Adrenal gland (tissue), 12 donors: ENCODE measurements around the gene MRPL54. TPM values are rescaled to one million over a fixed set of nuclear protein-coding genes. Genes with fewer than 3 reads are reported as not detected.

Experiments
- DNase-seq, 7 donors: peaks; one replicate each; pipeline ENCODE4 v3.0.0-alpha.2; 2019 to 2020
- H3K27ac ChIP-seq, 5 donors: fragments of 200-600 bp; sonication (generic) in 4 of 5; 1 replicate in 3 of 5; 2 replicates in 2 of 5; pipeline versions ENCODE4 v1.5.1 to v1.8.0; 2016 to 2020; ENCODE audit warnings: mild to moderate bottlenecking in 1 of 5
- H3K27me3 ChIP-seq: fragments of 200-600 bp; 2 replicates; pipeline ENCODE4 v1.8.0; 2021
- H3K36me3 ChIP-seq, 2 donors: fragments of 200-600 bp; replicated peaks in 1 of 2; 1 replicate in 1 of 2; 2 replicates in 1 of 2; pipeline versions ENCODE4 v1.5.1 to v1.8.0; 2018 to 2022
- H3K4me1 ChIP-seq, 2 donors: fragments of 200-600 bp; replicated peaks in 1 of 2; 1 replicate in 1 of 2; 2 replicates in 1 of 2; pipeline versions ENCODE4 v1.5.1 to v1.8.0; 2018 to 2021
- H3K4me3 ChIP-seq, 4 donors: fragments of 200-600 bp; sonication (generic) in 3 of 4; one replicate each; pipeline ENCODE4 v1.5.1; 2016 to 2018
- H3K9me3 ChIP-seq, 3 donors: fragments of 200-600 bp; sonication (generic) in 1 of 3; replicated peaks in 1 of 3; 1 replicate in 2 of 3; 2 replicates in 1 of 3; pipeline versions ENCODE4 v1.5.1 to v1.8.0; 2016 to 2021
- CTCF ChIP-seq, 6 experiments: fragments of 450-650 bp in 4 of 6; fragments of 200-600 bp in 2 of 6; sonication (generic) in 1 of 6; IDR thresholded peaks; 1 replicate in 5 of 6; 2 replicates in 1 of 6; pipeline versions ENCODE4 v1.5.1 to v1.8.0; 2016 to 2021; ENCODE audit warnings: antibody characterized with exemption in 6 of 6, mild to moderate bottlenecking in 2 of 6, moderate library complexity in 1 of 6
- POLR2A ChIP-seq, 2 donors: fragments of 450-650 bp; IDR thresholded peaks; one replicate each; pipeline ENCODE4 v1.6.1; 2017; ENCODE audit warnings: antibody characterized with exemption in 2 of 2, mild to moderate bottlenecking in 2 of 2, moderate library complexity in 1 of 2
- WGBS, 4 donors: extraction: QIAGEN DNeasy Blood & Tissue Kit in 2 of 4; methylation state at CpG; one replicate each; pipeline versions ENCODE4 v1.1.5 to v1.1.7; 2013 to 2017; 5-methylcytosine and 5-hydroxymethylcytosine counted together
- intact Hi-C, 2 donors: fragments of 100-400 bp; cut with DNase I; formaldehyde crosslinking; loops; one replicate each; pipeline versions ENCODE4 v1.14.1 to v1.15.0; 2022 to 2023
- polyA plus RNA-seq, 3 donors: library from polyadenylated mRNA; stranded (reverse); fragments of 200-250 nt in 2 of 3; fragments of 350-450 nt in 1 of 3; fragmentation: Illumina TruSeq in 1 of 3; extraction: RNeasy Lipid Tissue Mini Kit (QIAGEN cat#74804) in 1 of 3; gene quantifications; one replicate each; pipeline ENCODE4 v1.2.3, GENCODE V29; 2013 to 2014
- total RNA-seq, 9 donors: library from RNA; depleted of rRNA in 4 of 9; stranded (reverse); fragments of >200 nt in 4 of 9; fragments of 120-200 nt in 1 of 9; fragmentation: NEBNext Ultra II Directional in 1 of 9; extraction: Animal tissue kit (Norgen Biotek cat#: 25700) in 1 of 9; gene quantifications; one replicate each; pipeline versions ENCODE4 v1.1.0 to v1.2.4, GENCODE V29; 2013 to 2023
- donor health status: healthy with polysubstance abuse.
- donor health status: Bipolar disorder and iron deficiency.
- donor health status: DM: yes; HTN: yes; CAD: no.
- donor health status: DM: no; HTN: no; CAD: no.
- donor health status: DM: no; HTN: no; CAD: no.
- donor health status: DM: yes; HTN: yes; CAD: no.

Gene MRPL54
- total and polyA plus RNA-seq, 12 donors: 60.2 to 229 (median 107) TPM

- intact Hi-C loops: no loop called here
- WGBS, 4 donors: 4 to 100% (median 24%) methylated on average over 1 to 101 of the region's 101 CpGs
- peaks cover 0 to 12% (median 0%) of the 10 kb centered on the region in 3 donors for H3K9me3 ChIP-seq
- DNase-seq: no peak
- no peaks in the 10 kb centered on the region for H3K4me1 ChIP-seq
- TF ChIP-seq CTCF (IDR thresholded peaks at IDR 0.05): no peak
- no peak for TF ChIP-seq POLR2A (IDR thresholded peaks at IDR 0.05)
- H3K27me3 ChIP-seq: peaks cover 15% of the 10 kb centered on the region
- no peak within 1 kb of the TSS for H3K27ac ChIP-seq
- peak within 1 kb of the TSS in 1 of 4 donors; percentile 32 for H3K4me3 ChIP-seq
- H3K36me3 ChIP-seq: no peaks in the 10 kb centered on the region
Measured at GRCh38 chr19:3785938-3786824, 23.7 kb downstream of the MRPL54 start, which contains the start of gene MATK. Gene MATK (minus strand): TSS chr19:3786381. CDS start chr19:3785135, 1,246 bp downstream.

- intact Hi-C loops: no loop called here
- TF ChIP-seq CTCF (IDR thresholded peaks at IDR 0.05) (no peak), POLR2A (IDR thresholded peaks at IDR 0.05) (no peak)
- 46 to 52% (median 49%) methylated on average over 10 to 16 of the region's 16 CpGs for WGBS, 4 donors
- Histone ChIP-seq H3K4me3 (no peak overlapping the region), H3K9me3 (no peaks in the 10 kb centered on the region), H3K4me1 (no peaks in the 10 kb centered on the region), H3K36me3 (no peaks in the 10 kb centered on the region), H3K27ac (no peak overlapping the region), H3K27me3 (peaks cover 10% of the 10 kb centered on the region)
- no peak for DNase-seq
Measured at GRCh38 chr19:3788996-3789778, 26.7 kb downstream of the MRPL54 start.

- intact Hi-C loops: no loop called here
- Histone ChIP-seq H3K4me1 (no peaks in the 10 kb centered on the region), H3K4me3 (no peak overlapping the region), H3K9me3 (no peaks in the 10 kb centered on the region), H3K27ac (no peak overlapping the region), H3K27me3 (peaks cover 8% of the 10 kb centered on the region), H3K36me3 (no peaks in the 10 kb centered on the region)
- 64 to 69% (median 65%) methylated on average over 6 of the region's 6 CpGs for WGBS, 4 donors
- TF ChIP-seq CTCF (IDR thresholded peaks at IDR 0.05) (no peak), POLR2A (IDR thresholded peaks at IDR 0.05) (no peak)
- DNase-seq: no peak
Measured at GRCh38 chr19:3790209-3790734, 27.8 kb downstream of the MRPL54 start.

GRCh38 chr19:3790941-3791340 is 28.5 kb downstream of the MRPL54 start:
- intact Hi-C loops: no loop called here
- TF ChIP-seq CTCF (IDR thresholded peaks at IDR 0.05) (no peak), POLR2A (IDR thresholded peaks at IDR 0.05) (no peak)
- DNase-seq: no peak
- no peaks in the 10 kb centered on the region for H3K4me1 ChIP-seq
- peaks cover 4% of the 10 kb centered on the region for H3K27me3 ChIP-seq
- WGBS, 4 donors: 77 to 85% (median 83%) methylated on average over 7 of the region's 7 CpGs
- H3K36me3 ChIP-seq: no peaks in the 10 kb centered on the region
- H3K4me3 ChIP-seq: no peak overlapping the region
- no peaks in the 10 kb centered on the region for H3K9me3 ChIP-seq
- no peak overlapping the region for H3K27ac ChIP-seq
